H1 (cell line): ENCODE results near the gene DMXL1. TPM values are rescaled to one million over a fixed set of nuclear protein-coding genes. Genes with fewer than 3 reads are reported as not detected.

Experiments
- CTCF ChIA-PET: fragments of 300-600 bp; sonication (Branson Sonifier 250); formaldehyde crosslinking; loops from one replicate; lab custom pipeline; 2021; ENCODE audit not compliant: partially characterized antibody; lab: Charles Lee
- POLR2A ChIA-PET: fragments of 300-600 bp; sonication (Branson Sonifier 250); formaldehyde crosslinking; loops from one replicate; lab custom pipeline; 2021; ENCODE audit warnings: inconsistent platforms; ENCODE audit not compliant: partially characterized antibody; lab: Charles Lee
- DNase-seq, 2 experiments: peaks; one replicate each; pipeline versions ENCODE4 v3.0.0 to v3.0.0-alpha.2; 2010 to 2022; ENCODE audit warnings: low spot score in 2 of 2, low read depth in 1 of 2, mixed read lengths in 1 of 2
- FAIRE-seq: peaks from 2 replicates; lab custom pipeline; 2011; peaks lifted over from hg19 to GRCh38; lab: Jason Lieb, UNC
- H2AFZ ChIP-seq: 2 replicates; pipeline ENCODE4 v1.8.1; 2012; ENCODE audit warnings: low read length, inconsistent platforms
- H2AK5ac ChIP-seq: 2 replicates; pipeline ENCODE4 v1.6.1; 2013; ENCODE audit warnings: low read depth, low read length
- H2BK120ac ChIP-seq: replicated peaks from 2 replicates; pipeline ENCODE3; 2013; ENCODE audit warnings: low read depth, low read length, inconsistent platforms
- H2BK12ac ChIP-seq: 2 replicates; pipeline ENCODE4 v1.6.1; 2013; ENCODE audit warnings: low read depth, low read length
- H2BK15ac ChIP-seq: 2 replicates; pipeline ENCODE4 v1.6.1; 2013; ENCODE audit warnings: low read length
- H2BK20ac ChIP-seq: 2 replicates; pipeline ENCODE4 v1.6.1; 2013; ENCODE audit warnings: low read length
- H2BK5ac ChIP-seq: 2 replicates; pipeline ENCODE4 v1.6.1; 2013; ENCODE audit warnings: low read depth, low read length
- H3K14ac ChIP-seq: 2 replicates; pipeline ENCODE4 v1.6.1; 2013; ENCODE audit warnings: inconsistent platforms; ENCODE audit not compliant: insufficient read length
- H3K18ac ChIP-seq: 2 replicates; pipeline ENCODE4 v1.6.1; 2013; ENCODE audit warnings: low read length; ENCODE audit errors: extremely low read depth
- H3K23ac ChIP-seq: 2 replicates; pipeline ENCODE4 v1.6.1; 2013; ENCODE audit warnings: inconsistent platforms; ENCODE audit not compliant: insufficient read length
- H3K23me2 ChIP-seq: 2 replicates; pipeline ENCODE4 v1.6.1; 2013; ENCODE audit warnings: low read depth, low read length
- H3K27ac ChIP-seq: 2 replicates; pipeline ENCODE4 v1.6.1; 2011; ENCODE audit warnings: low read depth, low read length, inconsistent platforms
- H3K27me3 ChIP-seq, 4 experiments: replicated peaks in 1 of 4; 1 replicate in 1 of 4; 2 replicates in 3 of 4; pipeline versions ENCODE4 v1.6.1 to v1.8.1; 2011 to 2013; ENCODE audit warnings: low read length in 3 of 4, mild to moderate bottlenecking in 3 of 4, inconsistent platforms in 2 of 4, mixed read lengths in 2 of 4, moderate library complexity in 1 of 4; ENCODE audit not compliant: control insufficient read depth in 3 of 4, insufficient read depth in 3 of 4; ENCODE audit errors: extremely low read depth in 1 of 4
- H3K36me3 ChIP-seq, 4 experiments: 2 replicates each; pipeline versions ENCODE4 v1.6.1 to v1.8.1; 2011 to 2013; ENCODE audit warnings: mild to moderate bottlenecking in 4 of 4, low read length in 3 of 4, moderate library complexity in 2 of 4, control low read depth in 1 of 4, inconsistent platforms in 1 of 4; ENCODE audit not compliant: insufficient read depth in 4 of 4, control insufficient read depth in 2 of 4
- H3K4ac ChIP-seq: replicated peaks from 2 replicates; pipeline ENCODE3; 2013; ENCODE audit warnings: low read length, low read depth, mixed read lengths, inconsistent platforms; ENCODE audit not compliant: insufficient read length
- H3K4me1 ChIP-seq, 4 experiments: replicated peaks in 1 of 4; 1 replicate in 1 of 4; 2 replicates in 3 of 4; pipeline versions ENCODE4 v1.6.1 to v1.8.1; 2011 to 2013; ENCODE audit warnings: low read length in 3 of 4, inconsistent platforms in 2 of 4, mixed read lengths in 1 of 4; ENCODE audit not compliant: insufficient read depth in 4 of 4, control insufficient read depth in 3 of 4
- H3K4me2 ChIP-seq, 2 experiments: 2 replicates each; pipeline versions ENCODE4 v1.6.1 to v1.8.1; 2011 to 2013; ENCODE audit warnings: low read depth in 2 of 2, low read length in 2 of 2, control low read depth in 1 of 2, inconsistent platforms in 1 of 2, mild to moderate bottlenecking in 1 of 2; ENCODE audit not compliant: insufficient read depth in 1 of 2
- H3K4me3 ChIP-seq, 4 experiments: fragments of 200-600, 300-600 bp in 1 of 4; sonication (generic), shearing (Covaris generic), sonication (Bioruptor Twin) in 1 of 4; 2 replicates each; pipeline versions ENCODE4 v1.5.1 to v1.8.1; 2011 to 2016; ENCODE audit warnings: low read length in 4 of 4, low read depth in 3 of 4, control low read depth in 2 of 4, inconsistent platforms in 2 of 4, mild to moderate bottlenecking in 2 of 4, mixed read lengths in 1 of 4, moderate library complexity in 1 of 4; ENCODE audit not compliant: insufficient read depth in 2 of 4; ENCODE audit errors: extremely low read depth in 1 of 4
- H3K56ac ChIP-seq: replicated peaks from 2 replicates; pipeline ENCODE3; 2013; ENCODE audit warnings: low read depth, mild to moderate bottlenecking, mixed read lengths, low read length, inconsistent platforms; ENCODE audit not compliant: insufficient read length
- H3K79me1 ChIP-seq: 2 replicates; pipeline ENCODE4 v1.6.1; 2013; ENCODE audit warnings: low read depth, low read length, control low read depth
- H3K79me2 ChIP-seq, 2 experiments: 2 replicates each; pipeline versions ENCODE4 v1.6.1 to v1.8.1; 2012 to 2013; ENCODE audit warnings: low read length in 2 of 2, mild to moderate bottlenecking in 2 of 2, inconsistent platforms in 1 of 2; ENCODE audit not compliant: insufficient read depth in 2 of 2, control insufficient read depth in 1 of 2
- H3K9ac ChIP-seq, 4 experiments: replicated peaks in 1 of 4; 1 replicate in 1 of 4; 2 replicates in 3 of 4; pipeline versions ENCODE4 v1.6.1 to v1.8.1; 2011 to 2013; ENCODE audit warnings: low read depth in 3 of 4, low read length in 3 of 4, control low read depth in 2 of 4, mild to moderate bottlenecking in 2 of 4, moderate library complexity in 2 of 4, inconsistent platforms in 1 of 4; ENCODE audit errors: extremely low read depth in 1 of 4
- H3K9me3 ChIP-seq, 2 experiments: 2 replicates each; pipeline versions ENCODE4 v1.6.1 to v1.8.1; 2012 to 2013; ENCODE audit warnings: mild to moderate bottlenecking in 2 of 2, moderate library complexity in 2 of 2, control low read depth in 1 of 2, inconsistent platforms in 1 of 2, low read depth in 1 of 2, low read length in 1 of 2, mixed read lengths in 1 of 2; ENCODE audit not compliant: insufficient read depth in 2 of 2
- H4K20me1 ChIP-seq, 2 experiments: replicated peaks in 1 of 2; 2 replicates each; pipeline versions ENCODE3 to v1.8.1; 2011 to 2013; ENCODE audit warnings: inconsistent platforms in 2 of 2, low read length in 2 of 2, mild to moderate bottlenecking in 1 of 2; ENCODE audit not compliant: insufficient read depth in 2 of 2, control insufficient read depth in 1 of 2
- H4K5ac ChIP-seq: 2 replicates; pipeline ENCODE4 v1.6.1; 2013; ENCODE audit warnings: low read length, low read depth, mixed read lengths, inconsistent platforms; ENCODE audit not compliant: insufficient read length
- H4K8ac ChIP-seq: 2 replicates; pipeline ENCODE4 v1.8.0; 2013; ENCODE audit warnings: mild to moderate bottlenecking, moderate library complexity, low read length, inconsistent platforms; ENCODE audit not compliant: insufficient read depth; ENCODE audit errors: extremely low read depth
- H4K91ac ChIP-seq: replicated peaks from 2 replicates; pipeline ENCODE3; 2013; ENCODE audit warnings: low read length, mixed read lengths, inconsistent platforms; ENCODE audit not compliant: insufficient read length
- ATF2 ChIP-seq: IDR thresholded peaks from 2 replicates; pipeline ENCODE4 v1.6.1; 2012; ENCODE audit warnings: low read length, inconsistent platforms
- ATF3 ChIP-seq: IDR thresholded peaks from 2 replicates; pipeline ENCODE4 v1.6.1; 2011; ENCODE audit warnings: low read depth, mild to moderate bottlenecking, low read length; ENCODE audit not compliant: insufficient read depth
- BACH1 ChIP-seq: IDR thresholded peaks from 2 replicates; pipeline ENCODE4 v1.6.1; 2012; ENCODE audit warnings: low read length, improper control_type of control experiment
- GABPA ChIP-seq: IDR thresholded peaks from 2 replicates; pipeline ENCODE4 v1.6.1; 2011; ENCODE audit warnings: mild to moderate bottlenecking, low read length, moderate library complexity, borderline replicate concordance; ENCODE audit not compliant: insufficient read depth
- KDM4A ChIP-seq: IDR thresholded peaks from one replicate; pipeline ENCODE4 v1.7.1; 2012; ENCODE audit warnings: low read depth, mild to moderate bottlenecking, moderate library complexity, low read length, inconsistent platforms; ENCODE audit not compliant: severe bottlenecking
- KDM5A ChIP-seq: fragments of 200-600 bp; IDR thresholded peaks from 2 replicates; pipeline ENCODE4 v1.7.1; 2012; ENCODE audit warnings: mild to moderate bottlenecking, low read length, inconsistent platforms, mixed read lengths
- RFX5 ChIP-seq: IDR thresholded peaks from 2 replicates; pipeline ENCODE4 v1.6.1; 2011; ENCODE audit warnings: low read depth, low read length, improper control_type of control experiment, borderline replicate concordance
- SUZ12 ChIP-seq: fragments of 200-600 bp; sonication (generic); IDR thresholded peaks from 2 replicates; pipeline ENCODE4 v1.6.1; 2012; ENCODE audit warnings: mild to moderate bottlenecking, inconsistent platforms, low read length, moderate library complexity, mixed read lengths
- TCF12 ChIP-seq: IDR thresholded peaks from 2 replicates; pipeline ENCODE4 v1.6.1; 2011; ENCODE audit warnings: low read depth, mild to moderate bottlenecking, low read length
- WGBS, 2 experiments: shearing (Covaris generic) in 1 of 2; methylation state at CpG; one replicate each; pipeline versions ENCODE4 v1.1.6 to v1.1.7; 2013 to 2015; ENCODE audit warnings: low lambda C conversion rate in 2 of 2, mixed read lengths in 2 of 2, inconsistent platforms in 1 of 2, low coverage in 1 of 2, missing lambda C conversion rate in 1 of 2; ENCODE audit not compliant: insufficient replicate concordance in 2 of 2, insufficient coverage in 1 of 2, insufficient read length in 1 of 2; ENCODE audit errors: extremely low coverage in 1 of 2, missing lambda C conversion rate in 1 of 2; 5-methylcytosine and 5-hydroxymethylcytosine counted together
- polyA plus RNA-seq, 7 experiments: library from polyadenylated mRNA; depleted of rRNA in 3 of 7; stranded (reverse) in 5 of 7; unstranded in 2 of 7; fragments of >200 nt in 5 of 7; fragments of 200-250 nt in 2 of 7; gene quantifications; 1 replicate in 5 of 7; 2 replicates in 1 of 7; 4 replicates in 1 of 7; pipeline versions ENCODE4 v1.2.1 to v1.2.3, GENCODE V29; 2011 to 2013; ENCODE audit warnings: missing spikeins in 2 of 7, mixed read lengths in 2 of 7
- total RNA-seq: library from RNA; stranded (reverse); fragmentation: NEBNext Ultra II Directional; extraction: Animal tissue kit (Norgen Biotek cat#: 25700); gene quantifications from 2 replicates; pipeline ENCODE4 v1.2.1, GENCODE V29; 2021

The DMXL1 gene
- total and polyA plus RNA-seq, 2 of the 8 experiments (the other 6 are each of a cell fraction or from before 2014, with no cell fraction given), result 10.1 to 43.9 TPM

GRCh38 chr5:119286511-119287488, 215.9 kb downstream of the DMXL1 start:
- no peak overlapping the region for H2BK12ac ChIP-seq
- H4K91ac ChIP-seq, result no peak overlapping the region
- no peak overlapping the region for H2BK20ac ChIP-seq
- H3K36me3 ChIP-seq, result no peaks in the 10 kb centered on the region
- FAIRE-seq (no peak), DNase-seq (no peak)
- no peaks in the 10 kb centered on the region for H3K27me3 ChIP-seq
- no peaks in the 10 kb centered on the region for H4K20me1 ChIP-seq
- peaks cover 0 to 6% of the 10 kb centered on the region in 2 experiments; a peak in 1 of 4 replicates for H3K79me2 ChIP-seq
- H3K4ac ChIP-seq, result no peak overlapping the region
- H3K56ac ChIP-seq, result no peak overlapping the region
- WGBS, 2 experiments, result 89% methylated on average over 8 of the region's 8 CpGs; no CpG with 5 or more reads in 1 of the 2 experiments
- H2BK15ac ChIP-seq, result no peak overlapping the region
- H3K4me3 ChIP-seq, result no peak overlapping the region
- H3K14ac ChIP-seq, result no peak overlapping the region
- no peak overlapping the region for H3K4me2 ChIP-seq
- POLR2A ChIA-PET, result no interaction called here
- H3K4me1 ChIP-seq, result peaks cover 0 to 8% (median 4%) of the 10 kb centered on the region in 4 experiments; a peak in 4 of 7 replicates
- H2AK5ac ChIP-seq, result no peak overlapping the region
- H3K23ac ChIP-seq, result no peak overlapping the region
- no peak overlapping the region for H2BK5ac ChIP-seq
- no peak overlapping the region for H3K27ac ChIP-seq
- H3K23me2 ChIP-seq, result no peaks in the 10 kb centered on the region; the same call in 1 of the 2 replicates
- H3K18ac ChIP-seq, result 0 out of 2 replicates have a peak overlapping the region, but pooled peaks have one; percentile 12
- H4K5ac ChIP-seq, result no peak overlapping the region
- H4K8ac ChIP-seq, result no peak overlapping the region
- CTCF ChIA-PET, result interaction anchor here (1.2 kb wide), 1 partner anchor 148 kb away, joined by 3 read pairs; no protein-coding TSS in a partner anchor
- H3K9me3 ChIP-seq, result no peaks in the 10 kb centered on the region
- H3K79me1 ChIP-seq, result no peaks in the 10 kb centered on the region
- no peak overlapping the region for H3K9ac ChIP-seq
- no peak overlapping the region for H2AFZ ChIP-seq
- no peak overlapping the region for H2BK120ac ChIP-seq
- no peak for TF ChIP-seq TCF12
- no peak for TF ChIP-seq ATF3
- no peak for TF ChIP-seq SUZ12
- TF ChIP-seq GABPA, result no peak
- TF ChIP-seq KDM5A, result no peak
- TF ChIP-seq KDM4A, result no peak
- TF ChIP-seq ATF2, result no peak
- TF ChIP-seq RFX5, result no peak
- TF ChIP-seq BACH1, result no peak
